ENCODE data around the gene MAPRE3.

- TF ChIP-seq OSR1 (CRISPR knock-in tag; IDR thresholded peaks at IDR 0.05) (no peak), PATZ1 (CRISPR knock-in tag; IDR thresholded peaks at IDR 0.05; ENCODE audit: borderline replicate concordance) (no peak), ZFP3 (CRISPR knock-in tag; IDR thresholded peaks at IDR 0.05) (no peak), TOX (CRISPR knock-in tag; IDR thresholded peaks at IDR 0.05; ENCODE audit: borderline replicate concordance) (no peak), ZNF70 (CRISPR knock-in tag; IDR thresholded peaks at IDR 0.05) (no peak), ZFP30 (CRISPR knock-in tag; IDR thresholded peaks at IDR 0.05) (no peak), GLIS3 (CRISPR knock-in tag; IDR thresholded peaks at IDR 0.05) (no peak)
Observed at GRCh38 chr2:26934335-26934724, 36.1 kb upstream of the MAPRE3 start.

All from SK-N-SH treated with all-trans-retinoic acid at 6 μM for 48 hours (cell line).